HG02852 (cell line): Measurements from ENCODE around the gene ERCC8.
A peak's percentile ranks its signal among the peaks of the same experiment; 100 is the strongest.
"Not testable (repeated sequence)": the region's sequence is repeated elsewhere in the genome, so short reads cannot be mapped to it uniquely, and the experiment has no call there.

Experiments used
- ATAC-seq: cut with Tn5 transposase; IDR thresholded peaks from one replicate; pipeline ENCODE4 v1.9.1; 2021; ENCODE audit warnings: mild to moderate bottlenecking, moderate library complexity; ENCODE audit not compliant: unreplicated experiment

Gene ERCC8, protein sequence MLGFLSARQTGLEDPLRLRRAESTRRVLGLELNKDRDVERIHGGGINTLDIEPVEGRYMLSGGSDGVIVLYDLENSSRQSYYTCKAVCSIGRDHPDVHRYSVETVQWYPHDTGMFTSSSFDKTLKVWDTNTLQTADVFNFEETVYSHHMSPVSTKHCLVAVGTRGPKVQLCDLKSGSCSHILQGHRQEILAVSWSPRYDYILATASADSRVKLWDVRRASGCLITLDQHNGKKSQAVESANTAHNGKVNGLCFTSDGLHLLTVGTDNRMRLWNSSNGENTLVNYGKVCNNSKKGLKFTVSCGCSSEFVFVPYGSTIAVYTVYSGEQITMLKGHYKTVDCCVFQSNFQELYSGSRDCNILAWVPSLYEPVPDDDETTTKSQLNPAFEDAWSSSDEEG

DNA sequence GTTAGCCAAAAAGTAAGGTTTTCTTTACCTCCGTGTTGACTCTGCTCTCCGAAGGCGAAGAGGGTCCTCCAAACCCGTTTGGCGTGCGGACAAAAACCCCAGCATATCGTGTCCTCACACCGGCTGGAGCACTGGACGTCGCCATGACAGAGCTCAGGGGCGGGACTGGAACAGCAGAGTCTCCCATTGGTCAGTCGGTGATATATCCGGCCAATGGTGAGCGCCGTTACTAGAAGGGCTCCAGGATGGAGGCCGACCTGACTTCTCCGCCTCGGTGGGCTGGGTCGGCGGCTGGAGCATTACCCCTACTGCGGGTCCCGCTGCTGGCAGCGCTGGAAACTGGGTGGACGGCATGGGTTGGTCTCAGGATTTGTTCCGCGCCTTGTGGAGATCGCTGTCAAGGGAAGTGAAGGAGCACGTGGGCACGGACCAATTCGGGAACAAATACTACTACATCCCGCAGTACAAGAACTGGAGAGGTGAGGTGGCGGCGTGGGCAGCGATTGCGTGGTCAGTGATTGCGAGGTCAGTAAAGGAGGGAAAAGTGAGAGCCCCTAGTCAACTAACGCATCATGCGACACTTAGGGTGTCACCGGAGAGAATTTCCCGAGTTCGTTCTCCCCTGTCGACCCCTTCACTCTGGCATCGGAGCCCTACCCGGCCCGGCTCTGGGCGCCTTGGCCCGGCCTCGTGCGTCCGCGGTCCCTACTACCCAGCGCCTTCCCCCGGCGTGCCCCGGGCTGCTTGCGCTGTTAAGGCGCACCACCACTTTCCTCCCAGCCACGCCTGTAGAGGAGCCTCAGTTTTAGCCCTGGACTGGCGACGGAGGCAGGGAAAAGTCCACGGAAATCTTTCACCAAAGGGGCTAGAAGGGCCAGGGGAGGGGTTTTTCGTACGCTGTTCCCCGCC is at the start of gene ERCC8, which contains the start of gene NDUFAF2:
ERCC8 (minus strand) TSS at position 167 of the 909 bp plus-strand sequence; CDS start at position 105, 62 bp downstream.
NDUFAF2 (plus strand) TSS at position 302 of the 909 bp plus-strand sequence; CDS start at position 353, 51 bp downstream.
- ATAC-seq: peak; percentile 100

GRCh38 chr5:60993875-60994571 is 49.2 kb upstream of the ERCC8 start:
- ATAC-seq: no peak

DNA sequence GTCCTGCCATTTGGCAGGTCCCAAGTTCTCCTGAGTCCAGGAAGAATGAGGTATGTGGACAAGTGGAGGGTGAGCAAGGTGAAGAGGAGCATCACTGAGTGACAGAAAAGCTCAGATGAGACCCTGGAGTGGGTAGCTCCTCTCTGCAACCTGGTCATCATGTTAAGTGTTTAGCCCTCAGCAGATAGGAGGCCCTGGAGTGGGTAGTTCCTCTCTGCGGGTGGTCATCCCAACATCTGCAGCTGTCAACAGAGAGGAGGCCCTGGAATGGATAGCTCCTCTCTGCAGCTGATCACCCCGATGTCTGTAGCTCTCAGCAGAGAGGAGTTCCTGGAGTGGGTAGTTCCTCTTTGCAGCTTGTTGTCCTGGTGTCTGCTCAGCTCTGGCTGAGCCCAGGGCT is 48.6 kb upstream of the ERCC8 start:
- ATAC-seq: no peak

GRCh38 chr5:60992871-60993270 is 48.0 kb upstream of the ERCC8 start:
- no peak for ATAC-seq

DNA sequence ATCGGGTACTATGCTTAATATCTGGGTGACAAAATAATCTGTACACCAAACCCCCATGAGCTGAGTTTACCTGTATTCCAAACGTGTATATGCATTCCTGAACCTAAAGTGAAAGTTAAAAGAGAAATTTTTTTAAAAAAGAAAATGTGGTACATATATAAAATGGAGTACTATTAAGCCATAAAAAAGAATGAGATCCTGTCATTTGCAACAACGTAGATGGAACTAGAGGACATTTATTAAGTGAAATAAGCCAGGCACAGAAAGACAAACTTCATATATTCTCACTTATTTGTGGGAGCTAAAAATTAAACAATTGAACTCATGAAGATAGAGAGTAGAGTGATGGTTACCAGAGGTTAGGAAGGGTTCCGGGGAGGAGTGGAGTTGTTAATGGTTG is 44.9 kb upstream of the ERCC8 start:
- ATAC-seq: no peak

GRCh38 chr5:60982127-60982526 is 37.3 kb upstream of the ERCC8 start:
- not testable (repeated sequence) for ATAC-seq

DNA sequence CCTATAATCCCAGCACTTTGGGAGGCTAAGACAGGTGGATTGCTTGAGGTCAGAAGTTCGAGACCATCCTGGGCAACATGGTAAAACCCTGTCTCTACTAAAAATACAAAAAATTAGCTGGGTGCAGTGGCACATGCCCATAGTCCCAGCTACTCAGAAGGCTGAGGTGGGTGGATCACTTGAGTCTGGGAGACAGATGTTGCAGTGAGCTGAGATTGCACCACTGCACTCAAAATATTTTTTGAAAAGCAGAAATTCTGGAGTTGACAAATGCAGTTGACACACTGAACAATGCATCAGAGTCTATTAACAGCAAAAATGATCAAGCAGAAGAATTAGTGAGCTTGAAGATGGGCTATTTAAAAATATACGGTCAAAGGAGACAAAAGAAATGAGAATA is 35.6 kb upstream of the ERCC8 start:
- ATAC-seq: no peak

- no peak for ATAC-seq
These were observed 34.1 kb upstream of the ERCC8 start for GRCh38 chr5:60978968-60979367.

DNA sequence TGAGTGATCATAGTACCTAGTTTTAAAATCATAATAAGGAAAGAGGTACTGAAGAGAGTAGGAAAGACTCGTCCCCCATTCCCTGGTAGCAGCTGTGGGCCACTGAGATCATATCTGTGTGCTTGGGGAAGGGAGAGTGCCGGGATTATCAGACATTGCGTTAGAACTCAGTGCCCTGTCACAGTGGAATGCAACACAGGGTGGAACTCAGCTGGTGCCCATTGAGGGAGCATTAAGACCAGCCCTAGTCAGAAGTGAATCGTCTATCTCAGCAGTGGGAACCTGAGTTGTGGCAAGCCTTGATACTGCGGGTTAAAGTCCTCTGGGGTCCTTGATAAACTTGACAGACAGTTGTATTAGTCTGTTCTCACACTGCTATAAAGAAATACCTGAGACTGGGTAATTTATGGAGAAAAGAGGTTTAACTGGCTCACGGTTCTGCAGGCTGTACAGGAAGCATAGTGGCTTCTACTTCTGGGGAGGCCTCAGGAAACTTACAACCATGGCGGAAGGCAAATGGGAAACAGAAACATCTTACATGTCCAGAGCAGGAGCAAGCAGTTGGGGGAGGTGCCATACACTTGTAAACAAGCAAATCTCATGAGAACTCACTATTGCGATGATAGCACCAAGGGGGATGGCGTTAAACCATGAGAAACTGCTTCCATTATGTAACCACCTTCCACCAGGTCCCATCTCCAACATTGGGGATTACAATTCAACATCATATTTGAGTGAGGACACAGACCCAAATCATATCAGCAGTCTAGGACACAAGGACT is 33.3 kb upstream of the ERCC8 start:
- no peak for ATAC-seq

DNA sequence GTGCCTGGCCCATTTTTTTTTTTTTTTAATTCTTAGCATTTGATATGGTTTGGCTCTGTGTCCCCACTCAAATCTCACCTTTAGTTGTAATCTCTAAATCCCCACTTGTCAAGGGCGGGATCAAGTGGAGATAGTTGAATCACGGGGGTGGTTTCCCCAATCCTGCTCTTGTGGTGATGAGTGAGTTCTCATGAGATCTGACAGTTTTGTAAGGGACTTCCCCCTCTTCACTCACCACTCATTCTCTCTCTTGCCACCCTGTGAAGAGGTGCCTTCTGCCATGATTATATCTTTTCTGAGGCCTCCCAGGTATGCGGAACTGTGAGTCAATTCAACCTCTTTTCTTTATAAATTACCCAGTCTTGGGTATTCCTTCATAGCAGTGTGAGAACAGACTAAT is 27.4 kb upstream of the ERCC8 start:
- no peak for ATAC-seq

DNA sequence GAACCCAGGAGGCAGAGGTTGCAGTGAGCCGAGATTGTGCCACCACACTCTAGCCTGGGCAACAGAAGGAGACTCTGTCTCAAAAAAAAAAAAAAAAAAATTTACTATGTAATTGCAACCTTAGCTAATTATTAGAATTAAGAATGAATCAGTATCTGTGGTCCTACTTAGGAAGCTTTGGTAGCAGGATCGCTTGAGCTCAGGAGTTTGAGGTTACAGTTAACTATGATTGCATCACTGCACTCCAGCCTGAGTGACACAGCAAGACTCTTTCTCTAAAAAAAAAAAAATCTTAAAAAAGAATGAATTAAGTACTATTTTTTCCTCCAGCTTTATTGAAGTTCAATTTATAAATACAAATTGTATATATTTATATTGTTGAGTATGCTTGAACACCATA is 16.8 kb upstream of the ERCC8 start:
- no peak for ATAC-seq

- ATAC-seq: no peak
These were observed 15.7 kb upstream of the ERCC8 start for GRCh38 chr5:60960591-60960990.

DNA sequence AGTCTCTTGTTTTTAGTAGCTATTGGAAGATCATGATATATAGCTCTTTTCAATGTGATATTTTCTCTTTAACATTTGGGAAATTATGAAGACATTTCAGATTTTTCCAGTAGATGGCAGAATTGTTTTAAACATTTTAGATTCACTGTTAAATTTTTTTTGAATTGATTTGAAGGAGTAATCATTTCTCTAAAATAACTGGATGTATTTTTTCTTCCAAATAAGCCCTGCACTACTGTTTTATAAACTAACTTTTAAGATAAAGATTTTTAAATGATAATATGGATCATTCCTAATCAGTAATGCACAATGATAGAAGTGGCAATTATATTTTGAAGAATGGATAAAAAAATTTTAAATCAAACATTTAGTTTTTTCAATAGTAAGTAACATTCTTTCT is 14.3 kb upstream of the ERCC8 start:
- ATAC-seq: no peak

DNA sequence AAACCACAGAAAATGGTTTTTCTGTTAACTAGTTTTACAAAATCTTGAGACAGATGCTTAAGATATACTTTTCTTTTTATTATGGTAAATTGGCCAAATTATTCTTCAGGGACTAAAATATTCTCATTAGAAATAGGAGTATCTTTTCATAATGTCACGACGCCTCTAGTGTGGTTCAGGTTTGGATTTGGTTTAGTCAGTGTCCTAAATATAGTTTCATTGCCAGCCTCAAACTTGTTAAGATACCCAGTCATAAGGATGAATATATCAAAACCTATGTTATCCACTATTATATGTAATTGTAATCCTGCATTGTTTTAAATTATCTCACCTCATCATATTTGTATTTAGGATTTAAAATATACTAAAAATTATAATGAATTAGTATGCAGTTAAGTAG is 13.8 kb upstream of the ERCC8 start:
- no peak for ATAC-seq

DNA sequence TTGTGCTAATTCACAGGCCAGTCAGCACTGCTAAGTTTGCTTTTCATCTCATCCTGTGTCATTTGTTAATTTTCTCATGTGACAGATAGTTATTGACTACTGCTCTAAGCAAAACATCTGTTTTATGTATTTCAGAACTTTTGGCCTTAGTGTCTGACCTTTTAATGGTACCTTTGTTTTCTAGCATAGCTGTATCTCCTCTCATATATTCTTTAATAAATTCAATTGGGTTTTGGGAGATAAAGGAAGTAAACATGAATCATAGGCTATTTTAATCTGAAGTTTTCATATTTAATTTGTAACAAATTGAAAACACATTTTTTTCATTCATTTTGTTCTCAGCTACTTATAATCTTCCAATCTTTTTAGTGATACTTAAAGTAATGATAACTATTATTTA is 13.2 kb upstream of the ERCC8 start:
- no peak for ATAC-seq

GRCh38 chr5:60955239-60955638 is 10.4 kb upstream of the ERCC8 start:
- ATAC-seq: no peak

- no peak for ATAC-seq
These were observed 3.9 kb upstream of the ERCC8 start for GRCh38 chr5:60948738-60949137.

DNA sequence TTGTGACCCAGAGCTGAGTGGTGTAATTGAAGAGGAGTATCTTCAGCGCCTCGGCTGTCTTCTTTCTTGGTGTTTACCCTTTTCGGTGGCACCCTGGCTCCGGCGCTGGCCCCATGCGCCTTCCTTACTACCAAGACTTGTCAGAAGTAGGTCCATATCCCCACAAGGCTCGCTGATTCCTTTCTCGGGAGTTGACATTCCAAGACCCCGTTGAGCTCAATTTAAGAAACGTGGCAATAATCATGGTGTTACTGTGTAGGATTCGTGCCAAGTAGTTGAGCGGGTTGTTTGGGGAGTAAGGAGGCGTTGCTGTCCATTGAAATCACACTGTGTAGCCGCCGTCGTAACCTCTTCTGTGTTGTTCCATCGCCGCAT is 930 bp upstream of the ERCC8 start:
- ATAC-seq: peak; percentile 32

- ATAC-seq: no peak
These were observed 1.2 kb downstream of the ERCC8 start for GRCh38 chr5:60943624-60944023.

DNA sequence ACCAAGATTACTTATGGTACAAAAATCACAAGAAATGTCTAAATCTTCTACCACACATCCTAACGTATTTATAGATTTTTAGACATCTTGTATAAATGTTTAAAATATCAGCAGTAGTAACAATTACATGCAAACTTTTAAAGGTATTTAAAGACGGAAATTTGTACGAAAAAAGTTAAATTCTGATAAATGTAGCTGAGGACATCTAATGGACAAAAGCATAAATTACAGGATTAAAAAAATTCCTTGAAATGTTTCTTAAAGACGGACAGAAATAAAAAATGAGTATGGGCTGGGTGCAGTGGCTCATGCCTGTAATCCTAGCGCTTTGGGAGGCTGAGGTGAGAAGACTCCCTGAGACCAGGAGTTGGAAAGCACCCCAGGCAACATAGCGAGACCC is 15.8 kb downstream of the ERCC8 start:
- ATAC-seq: no peak
